Fibroblast of skin of right biceps (primary cell): ENCODE results near the gene GALNT2.
A peak's percentile ranks its signal among the peaks of the same experiment; 100 is the strongest.

Experiments
- DNase-seq: peaks from one replicate; pipeline ENCODE4 v3.0.0-alpha.2; 2013

GALNT2 gene

DNA sequence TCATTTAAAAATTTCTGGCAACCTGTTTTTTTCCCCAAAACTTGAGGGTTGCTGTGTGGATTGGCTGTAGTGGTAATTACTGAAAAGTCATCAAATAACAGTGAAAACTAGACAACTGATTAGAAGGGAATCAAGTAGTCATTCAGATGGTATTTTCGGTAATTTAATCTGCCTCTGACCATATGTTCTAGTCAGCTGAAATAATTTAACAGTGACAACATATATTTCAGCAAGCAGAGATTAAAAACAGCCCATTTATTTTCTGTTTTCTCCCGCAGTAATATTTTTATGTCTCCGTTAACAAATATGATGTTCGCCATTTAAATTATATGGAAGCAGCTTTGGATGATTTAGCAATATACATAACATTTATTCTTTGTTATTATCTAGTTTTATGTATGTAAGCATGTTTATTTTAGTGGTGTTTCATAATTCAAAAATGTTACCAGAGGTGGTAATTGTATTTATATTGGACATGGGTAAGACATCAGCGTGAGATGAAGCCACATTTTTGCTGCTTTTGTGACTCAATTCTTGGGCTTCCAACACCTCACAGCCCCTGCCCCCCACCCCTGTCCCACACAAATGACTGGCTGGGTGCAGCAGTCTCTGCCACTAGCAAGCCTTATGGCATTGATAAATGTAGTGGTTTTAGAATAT lies 104.4 kb downstream of the GALNT2 start:
- peak; percentile 92 for DNase-seq

DNA sequence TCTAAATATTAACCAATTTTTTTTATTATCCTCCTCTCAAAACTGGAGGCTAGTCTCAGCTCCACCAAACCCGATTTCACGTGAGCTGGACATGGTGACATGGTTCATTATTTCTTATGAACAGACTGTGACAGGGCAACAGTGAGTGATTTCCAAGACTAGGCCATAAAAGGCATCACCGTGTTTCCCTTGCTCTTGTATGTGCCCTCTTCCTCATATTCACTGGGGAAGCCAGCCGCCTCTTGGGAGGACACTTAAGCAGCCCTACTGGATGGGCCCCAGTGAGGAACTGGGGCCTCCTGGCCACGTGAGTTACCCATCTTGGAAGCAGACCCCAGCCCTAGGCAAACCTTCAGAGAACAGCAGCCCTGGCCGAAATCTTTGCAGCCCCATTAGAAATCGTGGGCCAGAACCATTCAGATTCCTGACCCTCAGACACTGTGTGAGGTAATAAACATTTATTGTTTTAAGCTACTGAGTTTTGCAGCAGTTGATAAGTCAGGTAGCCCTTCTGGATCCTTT lies 105.0 kb downstream of the GALNT2 start:
- no peak for DNase-seq

DNA sequence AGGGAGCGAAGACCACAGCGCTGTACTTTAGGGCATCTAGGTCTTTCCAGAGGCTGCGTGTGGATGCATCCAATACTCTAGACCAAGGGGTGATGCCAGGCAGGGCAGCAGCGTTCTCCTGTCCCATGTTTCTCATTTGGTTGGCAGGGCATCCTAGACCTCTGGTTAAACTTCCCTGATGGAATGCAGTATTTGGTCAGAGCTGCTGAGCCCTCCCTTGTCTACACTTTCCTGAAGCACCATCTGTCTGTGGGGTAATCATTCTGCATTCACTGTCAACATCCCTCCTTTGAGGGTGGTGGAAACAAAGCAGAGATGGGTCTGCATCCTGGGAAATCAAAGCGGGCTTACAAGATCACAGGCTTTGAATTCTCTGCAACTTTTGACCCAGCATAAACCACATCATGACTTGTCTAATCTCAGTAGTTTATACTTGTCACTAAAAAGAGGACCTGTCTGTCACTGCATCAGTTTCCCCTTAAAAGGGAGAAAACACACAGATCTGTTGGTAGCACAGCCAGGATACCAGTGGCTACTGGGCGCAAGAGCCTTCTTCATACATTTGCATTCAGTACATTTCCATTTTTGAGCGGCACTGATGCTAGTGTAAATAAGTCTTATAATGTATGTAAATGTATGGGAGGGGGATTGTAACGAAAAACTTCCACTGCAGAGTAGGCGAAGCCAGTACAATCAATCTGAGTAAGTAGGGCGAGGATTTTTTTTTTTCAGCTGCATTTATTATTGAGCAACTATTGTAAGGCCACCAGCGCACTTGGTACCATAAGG lies 106.3 kb downstream of the GALNT2 start:
- DNase-seq, result no peak

DNA sequence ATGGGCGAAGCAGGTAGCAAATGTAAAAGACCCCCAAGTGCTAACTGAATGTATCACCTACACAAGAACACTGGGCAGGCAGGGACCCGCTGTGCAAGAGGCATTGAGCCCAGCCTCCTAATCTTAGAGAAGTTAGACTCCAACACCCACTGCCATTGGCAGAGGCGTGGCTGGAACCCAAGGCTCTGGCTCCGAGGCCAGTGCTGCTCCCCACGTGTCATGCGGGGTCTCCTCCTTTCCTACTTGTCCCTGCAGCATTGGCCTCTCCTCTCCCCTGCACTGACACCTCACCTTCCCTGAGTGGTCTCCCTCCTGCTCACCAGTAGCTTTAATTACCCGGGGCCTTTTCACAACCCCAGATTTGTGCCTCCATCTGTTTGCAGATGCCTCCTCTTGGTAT lies 107.0 kb downstream of the GALNT2 start:
- DNase-seq, result no peak

DNA sequence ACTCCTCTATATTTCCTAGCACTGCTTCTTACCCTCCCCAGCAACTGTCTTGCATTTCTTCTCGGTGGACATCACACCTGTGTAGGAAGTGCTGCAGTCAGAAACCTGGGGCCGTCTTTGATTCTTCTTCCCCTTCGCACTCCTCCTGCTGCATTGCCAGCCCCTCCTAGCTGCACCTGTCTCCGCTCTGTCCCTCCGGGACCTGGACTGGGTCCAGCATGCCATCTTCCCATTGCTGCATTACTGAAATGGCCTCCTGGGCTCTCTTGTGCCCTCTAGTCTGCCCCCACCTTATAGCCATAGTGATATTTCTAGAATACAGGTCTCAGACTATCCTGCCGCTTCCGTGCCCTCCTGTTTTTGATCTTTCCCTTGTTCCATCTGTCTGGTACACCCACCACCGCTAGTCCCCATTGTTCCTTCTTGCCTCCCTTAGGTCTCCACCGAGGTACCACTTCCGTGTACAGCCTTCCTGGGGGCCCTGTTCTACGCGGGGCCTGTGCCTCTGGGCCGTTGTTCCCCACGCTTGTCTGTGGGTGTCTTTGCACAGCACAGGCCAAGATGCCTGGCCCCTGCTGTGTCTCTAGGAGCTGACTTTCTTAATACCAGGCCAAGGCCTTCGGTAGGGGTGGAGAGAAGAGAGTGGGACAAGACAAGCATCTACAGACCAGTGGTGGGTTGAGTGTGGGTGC lies 107.6 kb downstream of the GALNT2 start:
- DNase-seq, result no peak

DNA sequence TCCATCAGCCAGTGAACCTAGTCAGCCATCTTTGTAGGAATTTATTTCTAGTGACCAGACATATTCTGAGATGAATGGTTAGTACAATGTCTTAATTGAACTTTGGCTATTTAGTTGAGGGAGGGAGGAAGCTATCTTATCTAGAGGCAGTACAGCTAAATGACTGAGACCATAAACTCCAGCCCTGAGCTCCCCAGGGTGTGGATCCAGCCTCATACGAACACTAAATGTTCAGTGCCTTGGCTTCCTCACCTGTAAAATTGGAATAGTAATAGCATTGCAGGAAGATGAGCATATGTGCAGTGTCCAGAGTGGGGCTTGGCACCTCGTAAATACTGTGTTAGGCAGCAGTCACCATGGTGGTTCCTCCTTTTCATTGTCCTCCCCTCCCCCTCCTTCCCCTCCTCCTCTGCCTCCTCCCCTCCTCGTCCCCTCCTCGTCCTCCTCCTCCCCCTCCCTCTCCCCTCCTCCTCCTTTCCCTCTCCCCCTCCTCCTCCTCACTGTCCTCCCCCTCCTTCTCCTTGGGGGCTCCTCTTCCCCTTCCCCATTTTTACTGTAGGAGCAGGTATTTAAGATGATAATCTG lies 108.2 kb downstream of the GALNT2 start:
- no peak for DNase-seq

DNA sequence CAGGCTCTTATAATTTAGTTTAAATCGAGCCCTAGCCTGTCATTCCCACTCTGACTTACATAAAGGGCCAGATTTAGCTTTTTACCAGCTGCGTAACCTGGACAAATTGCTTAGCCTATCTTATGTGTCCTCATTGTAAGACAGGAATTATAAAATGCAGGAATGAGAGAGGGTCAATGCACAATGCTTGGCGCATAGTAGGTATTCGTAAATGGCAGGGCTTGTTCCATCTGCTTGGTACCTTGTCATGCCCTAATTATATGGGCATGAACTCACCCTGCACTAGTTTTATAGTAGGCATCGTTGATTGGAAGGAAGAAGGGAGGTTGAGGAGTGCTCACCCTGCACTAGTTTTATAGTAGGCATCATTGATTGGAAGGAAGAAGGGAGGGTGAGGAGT lies 108.8 kb downstream of the GALNT2 start:
- no peak for DNase-seq

GRCh38 chr1:230176326-230176725 lies 109.3 kb downstream of the GALNT2 start:
- DNase-seq, result no peak

DNA sequence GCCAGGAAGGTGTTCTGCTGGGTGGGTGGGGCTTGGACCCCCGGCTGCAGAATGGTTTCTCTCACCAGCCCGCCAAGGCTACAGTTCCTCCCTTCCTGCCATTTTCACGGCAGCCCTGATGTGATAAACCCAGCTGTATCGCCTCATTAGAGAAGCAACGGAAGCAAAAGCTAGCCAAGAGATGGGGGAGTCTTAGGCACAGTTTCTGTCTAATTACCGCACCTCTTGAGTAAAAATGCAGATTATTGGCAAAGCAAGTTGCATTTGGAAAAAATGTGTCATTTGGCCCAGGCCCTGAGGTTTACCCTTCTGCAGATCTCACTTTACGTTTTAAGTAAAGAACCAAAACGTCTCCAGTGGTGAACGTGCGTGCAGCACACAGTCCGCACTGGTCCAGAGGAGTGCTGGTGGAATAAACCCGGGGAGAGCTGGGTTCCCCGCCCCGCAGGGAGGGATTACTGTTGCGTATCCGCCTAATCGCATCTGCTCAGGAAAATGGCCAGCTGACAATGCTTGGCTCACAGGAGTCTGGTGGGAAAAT lies 109.9 kb downstream of the GALNT2 start:
- peak; percentile 19 for DNase-seq

DNA sequence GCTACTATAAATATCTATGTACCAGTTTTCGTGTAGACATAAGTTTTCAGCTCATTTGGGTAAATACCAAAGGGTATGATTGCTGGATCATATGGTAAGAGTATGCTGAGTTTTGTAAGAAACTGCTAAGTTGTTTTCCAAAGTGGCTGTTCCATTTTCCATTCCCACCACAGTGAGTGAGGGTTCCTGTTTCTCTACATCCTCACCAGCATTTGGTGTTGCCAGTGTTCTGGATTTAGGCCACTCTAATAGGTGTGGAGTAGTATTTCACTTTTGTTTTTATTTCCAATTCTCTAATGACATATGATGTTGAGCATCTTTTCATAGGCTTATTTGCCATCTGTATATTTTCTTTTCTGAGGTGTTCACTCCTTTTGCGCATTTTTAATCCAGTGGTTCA lies 112.2 kb downstream of the GALNT2 start:
- DNase-seq, result no peak

GRCh38 chr1:230185076-230186001 lies 118.3 kb downstream of the GALNT2 start:
- no peak for DNase-seq

- DNase-seq, result peak; percentile 81
These were observed 119.2 kb downstream of the GALNT2 start for GRCh38 chr1:230186003-230186863.

DNA sequence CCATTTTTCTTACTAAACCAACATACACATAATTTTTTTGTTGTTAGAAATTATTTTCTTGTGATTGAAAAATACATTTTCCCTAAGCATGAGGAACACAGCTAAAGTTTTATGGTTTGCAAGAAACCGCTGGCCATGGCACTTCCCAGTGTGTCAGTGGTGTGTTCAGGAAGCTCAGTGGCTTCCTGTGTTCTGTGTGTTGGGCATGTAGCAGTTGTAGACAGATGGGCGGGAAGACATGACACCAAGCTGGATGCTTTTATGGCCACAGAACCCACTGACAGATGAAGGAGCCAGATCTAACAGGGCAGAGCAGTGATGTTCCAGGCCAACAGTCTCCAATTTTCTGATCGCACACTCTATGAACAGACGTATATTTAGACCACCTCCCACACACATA lies 119.8 kb downstream of the GALNT2 start:
- no peak for DNase-seq

DNA sequence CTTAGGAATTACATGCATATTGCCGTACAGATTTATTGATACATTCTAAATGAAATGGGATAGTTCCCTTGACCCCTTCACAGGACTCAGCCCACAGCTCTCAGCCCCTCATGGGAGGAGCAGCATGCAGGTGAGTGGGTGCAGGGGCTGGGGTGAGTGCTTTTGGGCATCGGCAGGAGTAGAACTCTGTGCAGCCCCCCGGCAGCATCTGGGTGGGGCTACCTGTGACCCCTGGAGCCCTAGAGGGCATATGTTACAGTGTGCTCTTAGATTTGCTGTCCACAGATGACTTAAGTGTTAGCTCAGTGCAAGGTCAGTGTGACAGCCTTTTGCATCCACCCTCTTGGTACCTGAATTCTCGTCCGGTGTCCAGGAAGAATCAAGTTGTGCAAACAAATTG lies 120.3 kb downstream of the GALNT2 start:
- no peak for DNase-seq

DNA sequence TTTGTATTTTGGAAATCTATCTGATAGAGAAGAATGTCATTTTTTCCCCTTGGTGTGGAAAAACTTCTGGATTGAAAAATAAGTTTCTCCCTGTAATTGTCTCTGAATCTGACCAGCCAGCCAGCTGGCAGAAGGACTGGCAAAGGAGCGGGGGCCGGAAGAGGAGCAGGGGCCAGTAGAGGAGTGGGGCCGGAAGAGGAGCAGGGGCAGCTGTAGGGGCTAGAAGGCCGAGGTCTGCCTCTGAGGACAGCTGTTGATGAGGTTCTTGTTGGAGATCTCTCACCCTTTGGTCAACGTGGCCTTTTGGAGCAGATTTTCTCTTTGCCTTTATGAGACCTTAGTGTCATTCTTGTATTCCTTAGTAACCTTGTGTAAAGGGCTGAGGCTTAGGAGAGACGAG lies 121.8 kb downstream of the GALNT2 start:
- no peak for DNase-seq

- DNase-seq, result no peak
These were observed 122.3 kb downstream of the GALNT2 start for GRCh38 chr1:230189341-230189740.

GRCh38 chr1:230189824-230190223 lies 122.8 kb downstream of the GALNT2 start:
- no peak for DNase-seq

GRCh38 chr1:230191079-230191804 lies 124.2 kb downstream of the GALNT2 start:
- peak; percentile 46 for DNase-seq

DNA sequence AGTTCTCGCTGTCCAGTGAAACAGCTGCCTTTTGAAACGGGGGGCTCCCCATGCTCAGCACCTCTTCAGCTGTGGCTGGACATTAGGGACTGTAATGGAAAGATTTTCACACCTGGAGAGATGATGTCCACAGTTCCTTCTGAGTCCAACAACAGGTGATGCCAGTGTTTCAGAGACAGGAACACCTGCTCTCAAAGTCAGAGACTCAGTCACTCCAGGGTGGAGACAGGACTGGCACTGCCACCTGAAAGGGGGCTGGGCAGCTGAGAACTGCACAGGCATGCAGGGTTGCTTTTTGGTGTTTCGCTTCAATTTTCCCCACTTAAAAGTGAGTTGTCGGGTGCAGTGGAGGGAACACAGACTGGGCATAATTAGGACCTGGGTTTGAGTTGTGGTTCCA lies 124.8 kb downstream of the GALNT2 start:
- no peak for DNase-seq

- DNase-seq, result no peak
These were observed 127.5 kb downstream of the GALNT2 start for GRCh38 chr1:230194525-230194924.
